ENCODE data around the gene DEUP1. TPM values are rescaled to one million over a fixed set of nuclear protein-coding genes. Genes with fewer than 3 reads are reported as not detected.

DEUP1 gene
- total RNA-seq, 4 donors from 2014 or later: not detected

DNA sequence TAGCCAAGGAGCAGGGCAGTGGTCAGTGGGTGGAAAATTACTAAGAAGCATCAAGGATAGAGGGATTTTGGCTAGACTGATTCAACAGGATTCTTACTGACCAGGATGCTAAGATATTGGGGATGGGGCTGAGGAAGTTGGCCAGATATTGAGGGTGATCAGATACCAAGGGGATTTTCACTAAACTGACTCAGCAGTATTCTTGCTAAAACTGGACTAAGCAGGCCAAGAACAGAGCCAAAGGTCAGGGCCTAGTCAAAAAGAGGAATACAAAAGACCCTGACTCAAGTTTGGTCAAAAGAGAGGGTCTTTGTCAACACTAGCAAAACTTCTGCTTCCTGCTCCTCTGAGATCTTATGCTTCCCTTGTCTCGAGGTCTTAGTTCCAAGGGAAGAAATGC is 38.6 kb upstream of the DEUP1 start:
- TF ChIP-seq, protein P1, sequence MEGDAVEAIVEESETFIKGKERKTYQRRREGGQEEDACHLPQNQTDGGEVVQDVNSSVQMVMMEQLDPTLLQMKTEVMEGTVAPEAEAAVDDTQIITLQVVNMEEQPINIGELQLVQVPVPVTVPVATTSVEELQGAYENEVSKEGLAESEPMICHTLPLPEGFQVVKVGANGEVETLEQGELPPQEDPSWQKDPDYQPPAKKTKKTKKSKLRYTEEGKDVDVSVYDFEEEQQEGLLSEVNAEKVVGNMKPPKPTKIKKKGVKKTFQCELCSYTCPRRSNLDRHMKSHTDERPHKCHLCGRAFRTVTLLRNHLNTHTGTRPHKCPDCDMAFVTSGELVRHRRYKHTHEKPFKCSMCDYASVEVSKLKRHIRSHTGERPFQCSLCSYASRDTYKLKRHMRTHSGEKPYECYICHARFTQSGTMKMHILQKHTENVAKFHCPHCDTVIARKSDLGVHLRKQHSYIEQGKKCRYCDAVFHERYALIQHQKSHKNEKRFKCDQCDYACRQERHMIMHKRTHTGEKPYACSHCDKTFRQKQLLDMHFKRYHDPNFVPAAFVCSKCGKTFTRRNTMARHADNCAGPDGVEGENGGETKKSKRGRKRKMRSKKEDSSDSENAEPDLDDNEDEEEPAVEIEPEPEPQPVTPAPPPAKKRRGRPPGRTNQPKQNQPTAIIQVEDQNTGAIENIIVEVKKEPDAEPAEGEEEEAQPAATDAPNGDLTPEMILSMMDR (IDR thresholded peaks at IDR 0.05; ENCODE audit: low read depth): no peak

DNA sequence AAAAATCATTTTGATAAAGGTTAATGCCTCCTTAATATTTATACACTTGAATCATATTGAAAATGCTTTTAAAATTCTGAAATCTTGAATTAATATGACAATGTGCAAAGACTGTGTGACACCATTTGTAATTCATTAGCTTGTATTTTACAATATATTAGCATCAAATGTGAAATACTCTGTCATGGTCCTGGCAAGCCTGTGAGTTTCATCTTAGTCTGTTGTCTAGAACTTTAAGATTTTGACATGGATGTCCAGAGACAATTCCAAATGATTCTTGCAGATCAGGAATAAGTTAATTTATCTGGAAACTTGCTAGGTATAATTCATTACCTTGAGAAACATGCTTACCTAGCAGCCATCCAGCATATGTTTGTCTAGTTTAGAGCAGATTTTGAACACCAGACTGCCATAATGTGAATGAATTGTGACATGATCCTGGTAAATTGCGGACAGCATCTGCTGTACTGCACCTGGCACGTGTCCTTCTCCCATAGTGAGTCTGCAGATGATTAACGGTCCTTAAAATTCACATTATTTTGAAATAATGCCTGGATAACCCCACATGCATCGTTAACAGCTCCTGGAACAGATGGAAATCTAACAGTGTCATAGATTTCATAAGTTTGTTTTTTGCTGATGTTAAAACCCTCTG is 34.5 kb upstream of the DEUP1 start:
- TF ChIP-seq, protein P1 (IDR thresholded peaks at IDR 0.05; ENCODE audit: low read depth): no peak

- TF ChIP-seq, protein P1 (IDR thresholded peaks at IDR 0.05; ENCODE audit: low read depth): no peak
Observed at GRCh38 chr11:93303689-93304088, 26.9 kb upstream of the DEUP1 start.

- TF ChIP-seq, protein P1 (IDR thresholded peaks at IDR 0.05; ENCODE audit: low read depth): no peak
Observed at GRCh38 chr11:93319224-93319839, 11.2 kb upstream of the DEUP1 start.

DNA sequence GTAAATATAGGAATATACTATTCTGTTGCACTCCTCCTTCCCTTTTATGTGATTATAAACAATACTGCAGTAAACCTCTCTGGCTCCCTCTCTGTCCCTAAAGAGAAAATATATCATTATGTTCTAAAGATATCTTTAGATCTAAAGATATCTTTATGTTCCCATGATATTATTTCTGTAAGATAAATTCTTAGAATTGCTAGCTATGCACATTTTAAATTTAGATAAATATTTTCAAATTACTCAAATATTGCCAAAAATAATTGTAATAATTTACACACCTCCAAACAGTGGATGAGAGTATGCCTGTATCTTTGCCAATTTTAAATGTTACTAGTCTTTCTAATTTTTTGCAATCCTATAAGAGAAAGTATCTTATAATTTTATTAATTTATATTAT is 10.3 kb upstream of the DEUP1 start:
- TF ChIP-seq, protein P1 (IDR thresholded peaks at IDR 0.05; ENCODE audit: low read depth): no peak

- TF ChIP-seq, protein P1 (IDR thresholded peaks at IDR 0.05; ENCODE audit: low read depth): no peak
Observed at GRCh38 chr11:93322207-93322606, 8.3 kb upstream of the DEUP1 start.

GRCh38 chr11:93323747-93324146 is 6.8 kb upstream of the DEUP1 start:
- TF ChIP-seq, protein P1 (IDR thresholded peaks at IDR 0.05; ENCODE audit: low read depth): no peak

All from subcutaneous adipose tissue (tissue), 4 donors.